Activated CD4-positive, CD25-positive, alpha-beta regulatory T cell treated with anti-CD3 and anti-CD28 coated beads, Interleukin-2, amount 50 U/mL, for 16 hours (primary cell): ENCODE data around the gene CCDC187.
"Not testable (repeated sequence)": the region's sequence is repeated elsewhere in the genome, so short reads cannot be mapped to it uniquely, and the experiment has no call there.

Experiments
- DNase-seq: peaks from one replicate; pipeline ENCODE4 v3.0.0-alpha.2; 2020; ENCODE audit warnings: low read depth, low spot score

Gene CCDC187

DNA sequence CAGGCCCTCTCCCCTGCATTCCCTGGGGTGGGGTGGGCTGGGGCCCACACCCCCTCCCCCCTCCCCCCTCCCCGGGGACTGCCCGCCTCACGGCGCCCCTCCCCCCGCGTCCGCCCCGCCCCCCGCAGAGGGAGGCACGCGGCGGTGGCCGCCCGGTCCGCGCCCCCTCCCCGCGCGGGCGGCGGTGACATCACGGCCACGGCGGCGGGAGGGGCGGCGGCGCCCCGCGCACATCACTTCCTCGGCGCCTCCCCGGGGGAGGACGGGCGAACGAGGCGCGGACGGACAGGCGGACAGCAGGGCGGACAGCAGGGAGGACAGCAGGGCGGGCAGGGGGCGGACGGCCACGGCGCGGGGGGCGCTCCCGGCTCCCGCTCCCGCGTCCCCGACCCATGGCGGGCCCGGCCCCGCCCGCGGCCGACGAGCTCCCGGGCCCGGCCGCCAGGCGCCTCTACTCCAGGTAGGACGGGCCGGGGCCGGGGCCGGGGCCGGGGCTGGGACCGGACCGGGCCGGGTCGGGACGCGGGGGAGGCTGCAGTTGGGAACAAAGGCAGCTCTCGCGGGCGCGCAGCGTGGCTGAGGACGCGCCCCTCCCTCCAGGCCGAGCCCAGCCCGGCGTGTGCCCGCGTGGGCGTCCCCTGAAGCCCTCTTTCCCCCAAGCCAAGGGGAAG, 23.5 kb upstream of the CCDC187 start, which contains the start of gene GPSM1:
GPSM1 (plus strand) TSS at position 236 of the 671 bp plus-strand sequence; CDS start at position 393, 157 bp downstream.
- no peak for DNase-seq

DNA sequence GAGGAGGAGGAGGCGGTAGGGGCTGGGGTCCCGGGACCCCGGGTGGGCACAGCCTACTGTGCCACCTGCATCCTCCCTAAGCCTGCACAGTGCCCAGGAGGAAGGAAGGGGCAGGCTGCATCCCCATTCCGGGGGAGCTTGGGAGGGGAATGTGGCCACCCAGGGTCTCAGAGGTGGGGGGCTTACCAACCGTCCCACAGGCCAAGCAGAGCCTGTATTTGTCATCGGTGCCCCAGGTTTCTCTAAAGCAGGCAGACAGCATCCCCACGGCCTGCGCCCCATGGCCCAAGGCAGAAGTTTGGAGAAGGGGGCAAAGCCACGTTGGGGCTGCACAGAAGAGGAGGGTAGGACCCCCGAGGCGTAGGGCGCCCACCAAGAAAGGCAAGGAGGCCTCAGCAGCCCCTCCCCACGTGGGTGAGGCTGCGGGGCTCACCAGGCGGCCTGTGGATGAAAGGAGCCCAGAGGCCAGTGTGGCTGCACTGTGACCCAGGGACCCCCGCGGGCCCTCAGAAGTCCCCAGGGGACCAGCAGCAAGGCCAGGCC, 22.9 kb upstream of the CCDC187 start:
- DNase-seq, result no peak

- no peak for DNase-seq
Observed at GRCh38 chr9:136326061-136326760, 22.3 kb upstream of the CCDC187 start.

- no peak for DNase-seq
Observed at GRCh38 chr9:136325358-136325757, 21.5 kb upstream of the CCDC187 start.

DNA sequence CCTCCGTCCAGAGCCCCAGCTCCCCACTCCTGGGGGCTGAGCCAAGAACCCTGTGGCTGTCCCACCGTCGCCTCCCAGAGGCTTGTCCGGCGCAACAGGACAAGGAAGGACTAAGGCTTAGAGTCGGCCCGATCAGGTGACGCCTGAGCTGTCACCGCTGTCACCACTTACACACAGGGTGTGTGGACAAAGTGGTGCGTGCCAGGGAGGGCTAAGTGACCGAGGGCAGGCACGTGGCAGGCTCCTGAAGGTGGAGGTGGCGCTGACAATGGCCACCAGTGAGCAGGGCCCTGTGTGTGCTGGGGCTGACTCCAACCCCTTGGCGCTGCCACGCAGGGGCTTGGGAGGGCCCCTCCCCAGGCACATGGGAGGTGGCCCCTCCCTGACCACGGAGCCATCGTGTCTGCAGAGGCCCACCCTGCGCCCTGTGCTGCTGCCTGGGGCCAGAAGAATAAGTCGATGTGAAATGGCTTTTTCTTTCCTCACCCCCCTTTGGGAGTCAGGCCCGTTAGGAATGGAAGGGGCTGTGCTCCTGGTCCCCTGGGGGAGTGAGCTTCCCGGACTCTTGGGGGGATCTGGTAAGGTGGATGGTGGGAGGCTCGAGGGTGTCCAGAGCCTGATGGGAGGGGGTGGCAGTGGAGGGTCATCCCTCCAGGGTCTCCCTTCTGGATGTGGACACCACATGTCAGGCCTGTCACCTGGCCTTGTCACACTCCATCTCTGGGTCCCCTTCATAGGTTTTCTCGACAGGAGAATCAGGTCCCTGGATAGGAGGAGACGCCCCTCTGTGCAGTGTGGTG, 20.8 kb upstream of the CCDC187 start:
- DNase-seq, result no peak

DNA sequence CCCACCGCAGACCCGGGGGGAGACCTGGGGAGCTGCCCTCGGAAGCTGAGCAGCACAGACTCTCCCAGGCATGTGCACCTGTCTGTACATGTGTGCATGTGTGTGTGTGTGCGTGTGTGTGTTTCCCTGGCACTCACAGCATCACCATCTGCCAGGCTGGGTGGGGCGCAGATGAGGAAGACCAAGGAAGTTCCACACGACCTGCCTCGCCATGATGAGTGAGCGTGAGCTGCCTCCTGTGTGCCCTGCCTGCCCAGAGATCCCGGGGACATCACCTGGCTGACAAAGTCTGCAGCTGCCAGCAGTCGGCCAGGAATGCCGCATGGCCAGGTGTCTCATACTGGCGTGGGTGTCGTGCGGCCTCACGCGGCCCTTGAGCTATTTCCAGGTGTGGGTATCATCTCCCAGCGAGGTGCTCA, 19.5 kb upstream of the CCDC187 start:
- no peak for DNase-seq

- DNase-seq, result no peak
Observed at GRCh38 chr9:136322756-136323330, 18.9 kb upstream of the CCDC187 start.

DNA sequence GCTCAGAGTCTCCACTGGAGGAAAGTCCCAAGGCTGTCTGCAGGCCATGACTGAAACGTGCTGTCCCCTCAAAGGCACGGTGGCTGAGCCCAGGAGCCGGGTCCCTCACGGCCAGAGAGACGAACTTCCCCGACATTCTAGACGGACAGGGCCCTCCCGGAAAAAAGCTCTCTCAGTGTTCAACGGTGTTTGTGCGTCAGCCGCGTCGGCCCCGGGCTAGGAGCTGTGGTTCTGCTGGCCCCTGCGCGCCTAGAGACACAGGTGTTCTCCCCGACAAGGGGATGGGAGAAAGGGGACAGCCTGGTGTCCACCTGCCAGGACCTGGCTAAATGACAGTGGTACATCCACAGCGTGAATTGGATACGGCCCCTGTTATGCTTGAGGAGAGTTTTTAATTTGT, 17.7 kb upstream of the CCDC187 start:
- no peak for DNase-seq

- DNase-seq, result not testable (repeated sequence)
Observed at GRCh38 chr9:136320972-136321371, 17.1 kb upstream of the CCDC187 start.

GRCh38 chr9:136319955-136320354, 16.1 kb upstream of the CCDC187 start:
- DNase-seq, result not testable (repeated sequence)

- not testable (repeated sequence) for DNase-seq
Observed at GRCh38 chr9:136319244-136319643, 15.3 kb upstream of the CCDC187 start.

- no peak for DNase-seq
Observed at GRCh38 chr9:136318776-136319241, 14.9 kb upstream of the CCDC187 start.

DNA sequence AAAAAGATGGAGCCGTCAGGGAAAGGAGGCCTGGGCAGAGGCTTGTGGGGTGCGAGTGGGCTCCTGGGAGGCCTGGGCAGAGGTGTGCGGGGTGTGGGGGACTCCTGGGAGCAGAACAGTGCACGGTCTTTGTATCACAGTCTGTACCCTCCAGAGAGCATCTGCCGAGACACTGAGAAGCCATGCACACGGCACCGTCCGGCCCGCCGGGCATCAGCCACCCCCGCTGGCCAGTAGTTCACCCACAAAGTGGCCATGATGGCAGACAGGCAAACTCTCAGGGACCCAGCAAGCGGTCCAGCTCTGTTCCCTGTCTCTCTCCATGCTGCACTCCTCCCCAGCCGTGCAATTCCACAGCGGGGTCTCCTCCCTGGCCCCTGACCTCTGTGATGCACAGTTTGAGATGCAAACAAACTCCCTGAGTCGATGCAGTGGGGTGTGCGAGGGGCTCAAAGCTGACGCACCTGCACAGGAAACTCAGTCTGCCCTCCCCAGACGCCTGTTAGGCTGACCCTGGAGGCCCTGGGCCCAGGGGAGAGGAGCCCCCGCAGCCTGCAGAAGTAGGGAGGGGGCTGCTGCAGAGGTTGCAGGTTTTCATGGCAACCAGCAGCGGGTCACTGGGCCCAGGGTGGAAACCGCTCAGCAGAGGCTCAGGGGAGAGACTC, 14.3 kb upstream of the CCDC187 start:
- no peak for DNase-seq

GRCh38 chr9:136317695-136318094, 13.8 kb upstream of the CCDC187 start:
- DNase-seq, result no peak

GRCh38 chr9:136316896-136317676, 13.2 kb upstream of the CCDC187 start:
- no peak for DNase-seq

DNA sequence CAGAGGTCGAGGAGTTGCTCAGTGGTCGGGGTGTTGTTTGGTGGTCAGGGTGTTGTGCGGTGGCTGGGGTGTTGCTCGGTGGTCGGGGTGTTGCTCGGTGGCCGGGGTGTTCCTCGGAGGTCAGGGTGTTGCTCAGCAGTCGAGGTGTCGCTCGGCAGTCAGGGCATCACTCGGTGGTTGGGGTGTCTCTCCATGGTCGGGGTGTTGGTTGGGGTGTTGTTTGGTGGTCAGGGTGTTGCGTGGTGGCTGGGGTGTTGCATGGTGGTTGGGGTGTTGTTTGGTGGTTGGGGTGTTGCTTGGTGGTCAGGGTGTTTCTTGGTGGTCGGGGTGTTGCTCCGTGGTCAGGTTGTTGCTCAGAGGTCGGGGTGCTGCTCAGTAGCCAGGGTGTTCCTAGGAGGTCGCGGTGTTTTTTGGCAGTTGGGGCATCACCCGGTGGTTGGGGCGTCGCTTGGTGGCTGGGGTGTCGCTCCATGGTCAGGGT, 12.4 kb upstream of the CCDC187 start:
- DNase-seq, result no peak

- DNase-seq, result no peak
Observed at GRCh38 chr9:136314944-136315343, 11.1 kb upstream of the CCDC187 start.

GRCh38 chr9:136314056-136314416, 10.1 kb upstream of the CCDC187 start:
- DNase-seq, result no peak

DNA sequence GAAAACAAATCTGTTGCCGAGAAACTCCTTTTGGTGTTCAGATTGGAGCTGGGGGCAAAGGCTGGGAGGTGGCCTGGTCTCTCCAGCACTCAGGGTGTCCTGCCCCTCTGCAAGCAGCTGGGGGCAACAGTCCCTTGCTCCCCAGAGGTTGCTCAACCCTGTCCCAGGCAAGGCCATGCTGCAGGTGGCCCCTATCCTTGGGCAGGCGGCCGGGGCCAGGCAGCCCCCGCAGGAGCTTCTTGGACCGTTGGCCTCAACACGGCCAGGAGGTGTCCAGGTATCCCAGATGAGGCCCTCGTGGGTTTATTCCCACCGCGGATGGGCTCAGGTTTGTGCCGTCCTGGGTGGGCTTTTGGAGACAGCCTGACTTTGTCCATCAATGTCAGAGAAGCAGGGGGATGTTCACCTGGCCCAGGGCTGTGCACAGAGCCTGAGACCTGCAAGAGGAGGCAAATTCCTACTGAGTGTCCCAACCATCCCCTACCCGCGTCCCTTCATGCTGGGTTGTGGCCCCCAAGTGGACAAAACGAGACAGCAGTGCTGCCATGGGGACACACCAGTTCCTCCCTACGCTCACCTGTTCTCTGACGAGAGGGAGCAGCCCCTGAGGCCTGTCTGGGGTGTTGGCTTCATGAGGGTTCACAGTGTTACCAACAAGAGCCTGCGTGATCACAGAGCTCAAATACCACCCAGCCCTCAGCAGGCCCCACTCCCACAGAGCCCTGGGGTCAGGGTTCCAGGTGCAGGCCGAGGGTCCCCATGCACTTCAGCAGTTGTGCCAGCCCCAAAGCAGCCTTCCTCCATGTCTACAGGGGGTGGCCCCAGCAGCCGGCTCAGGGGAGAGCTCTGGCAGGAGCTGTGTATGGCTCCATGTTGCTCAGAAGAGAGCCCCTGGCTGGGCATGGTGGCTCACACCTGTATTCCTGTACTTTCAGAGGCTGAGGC, 9.5 kb upstream of the CCDC187 start:
- DNase-seq, result no peak
